ENCODE measurements around the gene OR2Y1. TPM values are rescaled to one million over a fixed set of nuclear protein-coding genes. Genes with fewer than 3 reads are reported as not detected.

OR2Y1 gene
- total RNA-seq, 4 donors from 2014 or later: not detected

GRCh38 chr5:180777475-180777874 is 37.6 kb upstream of the OR2Y1 start:
- DNase-seq (ENCODE audit: low spot score in 2 of 2): no peak
- Histone ChIP-seq H3K36me3 (no peaks in the 10 kb centered on the region), H3K4me3 (no peak overlapping the region), H3K27ac (no peak overlapping the region), H3K9me3 (no peaks in the 10 kb centered on the region), H3K27me3 (no peaks in the 10 kb centered on the region), H3K4me1 (no peaks in the 10 kb centered on the region)
- TF ChIP-seq EP300 (IDR thresholded peaks at IDR 0.05) (no peak), POLR2AphosphoS5 (IDR thresholded peaks at IDR 0.05) (no peak), POLR2A (IDR thresholded peaks at IDR 0.05) (no peak)
- TF ChIP-seq, protein P1, sequence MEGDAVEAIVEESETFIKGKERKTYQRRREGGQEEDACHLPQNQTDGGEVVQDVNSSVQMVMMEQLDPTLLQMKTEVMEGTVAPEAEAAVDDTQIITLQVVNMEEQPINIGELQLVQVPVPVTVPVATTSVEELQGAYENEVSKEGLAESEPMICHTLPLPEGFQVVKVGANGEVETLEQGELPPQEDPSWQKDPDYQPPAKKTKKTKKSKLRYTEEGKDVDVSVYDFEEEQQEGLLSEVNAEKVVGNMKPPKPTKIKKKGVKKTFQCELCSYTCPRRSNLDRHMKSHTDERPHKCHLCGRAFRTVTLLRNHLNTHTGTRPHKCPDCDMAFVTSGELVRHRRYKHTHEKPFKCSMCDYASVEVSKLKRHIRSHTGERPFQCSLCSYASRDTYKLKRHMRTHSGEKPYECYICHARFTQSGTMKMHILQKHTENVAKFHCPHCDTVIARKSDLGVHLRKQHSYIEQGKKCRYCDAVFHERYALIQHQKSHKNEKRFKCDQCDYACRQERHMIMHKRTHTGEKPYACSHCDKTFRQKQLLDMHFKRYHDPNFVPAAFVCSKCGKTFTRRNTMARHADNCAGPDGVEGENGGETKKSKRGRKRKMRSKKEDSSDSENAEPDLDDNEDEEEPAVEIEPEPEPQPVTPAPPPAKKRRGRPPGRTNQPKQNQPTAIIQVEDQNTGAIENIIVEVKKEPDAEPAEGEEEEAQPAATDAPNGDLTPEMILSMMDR (IDR thresholded peaks at IDR 0.05): no peak
- WGBS: 100% methylated on average over 1 of the region's 1 CpG

DNA sequence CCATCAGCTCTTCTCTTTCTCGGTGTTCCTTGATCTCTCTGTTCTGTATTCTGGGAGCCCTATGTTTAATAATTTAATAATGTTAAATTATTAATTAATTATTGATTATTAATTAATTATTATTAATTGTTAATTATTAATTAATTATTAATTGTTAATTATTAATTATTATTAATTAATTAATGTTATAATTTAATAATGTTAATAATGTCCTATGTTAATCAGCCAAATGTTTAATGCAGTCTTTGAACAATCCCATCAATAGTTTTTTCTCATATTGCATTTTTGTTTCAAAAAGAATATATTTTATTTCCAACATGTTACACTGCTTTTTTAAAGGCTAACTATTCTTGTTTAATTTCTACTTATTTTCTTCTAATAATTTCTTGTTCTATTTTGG is 36.5 kb upstream of the OR2Y1 start:
- 95% methylated on average over 1 of the region's 1 CpG for WGBS
- Histone ChIP-seq H3K27me3 (no peaks in the 10 kb centered on the region), H3K9me3 (no peaks in the 10 kb centered on the region), H3K4me3 (no peak overlapping the region), H3K27ac (no peak overlapping the region), H3K36me3 (no peaks in the 10 kb centered on the region), H3K4me1 (no peaks in the 10 kb centered on the region)
- TF ChIP-seq, protein P1 (IDR thresholded peaks at IDR 0.05): no peak
- TF ChIP-seq EP300 (IDR thresholded peaks at IDR 0.05) (no peak), POLR2AphosphoS5 (IDR thresholded peaks at IDR 0.05) (no peak)
- no peak for DNase-seq (ENCODE audit: low spot score in 2 of 2)

GRCh38 chr5:180775624-180776023 is 35.8 kb upstream of the OR2Y1 start:
- no peaks in the 10 kb centered on the region for H3K27me3 ChIP-seq
- no peak for DNase-seq (ENCODE audit: low spot score in 2 of 2)
- H3K36me3 ChIP-seq: no peaks in the 10 kb centered on the region
- H3K27ac ChIP-seq: no peak overlapping the region
- TF ChIP-seq, protein P1 (IDR thresholded peaks at IDR 0.05): no peak
- TF ChIP-seq POLR2A (IDR thresholded peaks at IDR 0.05) (no peak), EP300 (IDR thresholded peaks at IDR 0.05) (no peak), POLR2AphosphoS5 (IDR thresholded peaks at IDR 0.05) (no peak)
- WGBS: 91% methylated on average over 7 of the region's 7 CpGs
- no peaks in the 10 kb centered on the region for H3K9me3 ChIP-seq
- no peak overlapping the region for H3K4me3 ChIP-seq
- no peaks in the 10 kb centered on the region for H3K4me1 ChIP-seq

- H3K36me3 ChIP-seq: no peaks in the 10 kb centered on the region
- no peaks in the 10 kb centered on the region for H3K27me3 ChIP-seq
- DNase-seq (ENCODE audit: low spot score in 2 of 2): no peak
- TF ChIP-seq POLR2AphosphoS5 (IDR thresholded peaks at IDR 0.05) (no peak), EP300 (IDR thresholded peaks at IDR 0.05) (no peak), POLR2A (IDR thresholded peaks at IDR 0.05) (no peak)
- TF ChIP-seq, protein P1 (IDR thresholded peaks at IDR 0.05): no peak
- no peaks in the 10 kb centered on the region for H3K9me3 ChIP-seq
- H3K27ac ChIP-seq: no peak overlapping the region
- no peaks in the 10 kb centered on the region for H3K4me1 ChIP-seq
- H3K4me3 ChIP-seq: no peak overlapping the region
These were observed 32.0 kb upstream of the OR2Y1 start for GRCh38 chr5:180771839-180772238.

GRCh38 chr5:180769821-180770220 is 30.0 kb upstream of the OR2Y1 start:
- no peak for TF ChIP-seq POLR2A (IDR thresholded peaks at IDR 0.05)
- no peak for TF ChIP-seq EP300 (IDR thresholded peaks at IDR 0.05)
- no peak for TF ChIP-seq POLR2AphosphoS5 (IDR thresholded peaks at IDR 0.05)
- TF ChIP-seq, protein P1 (IDR thresholded peaks at IDR 0.05): no peak
- Histone ChIP-seq H3K4me1 (no peaks in the 10 kb centered on the region), H3K27me3 (no peaks in the 10 kb centered on the region), H3K27ac (no peak overlapping the region), H3K4me3 (no peak overlapping the region), H3K9me3 (no peaks in the 10 kb centered on the region), H3K36me3 (no peaks in the 10 kb centered on the region)
- WGBS: 77% methylated on average over 3 of the region's 3 CpGs
- DNase-seq (ENCODE audit: low spot score in 2 of 2): no peak
